WTC11 (cell line): ENCODE results near the gene LCE5A.

Experiments
- ATF2 ChIP-seq: sonication (generic); formaldehyde crosslinking; IDR thresholded peaks from 2 replicates; pipeline ENCODE4 v1.8.1; 2022; ENCODE audit warnings: low read depth, missing genetic modification reagents, borderline replicate concordance
- CREB1 ChIP-seq: sonication (generic); formaldehyde crosslinking; IDR thresholded peaks from 2 replicates; pipeline ENCODE4 v1.8.0; 2023; ENCODE audit warnings: mild to moderate bottlenecking, missing genetic modification reagents
- ELF4 ChIP-seq: sonication (generic); formaldehyde crosslinking; IDR thresholded peaks from 2 replicates; pipeline ENCODE4 v1.8.1; 2022; ENCODE audit warnings: low read depth, mild to moderate bottlenecking, moderate library complexity, missing genetic modification reagents
- EMX1 ChIP-seq: fragments of 250-450 bp; sonication (Bioruptor Pico); IDR thresholded peaks from 2 replicates; pipeline ENCODE4 v1.8.0; 2021; ENCODE audit warnings: mild to moderate bottlenecking
- FOXP1 ChIP-seq: sonication (generic); formaldehyde crosslinking; IDR thresholded peaks from 2 replicates; pipeline ENCODE4 v1.8.0; 2022; ENCODE audit warnings: missing genetic modification reagents, mild to moderate bottlenecking, moderate library complexity, borderline replicate concordance
- MLX ChIP-seq: sonication (generic); formaldehyde crosslinking; IDR thresholded peaks from 2 replicates; pipeline ENCODE4 v1.8.1; 2023; ENCODE audit warnings: mild to moderate bottlenecking, missing genetic modification reagents, moderate library complexity
- NFATC4 ChIP-seq: fragments of 250-450 bp; sonication (Bioruptor Pico); IDR thresholded peaks from 2 replicates; pipeline ENCODE4 v1.9.0; 2021; ENCODE audit warnings: mild to moderate bottlenecking
- SMAD3 ChIP-seq: sonication (generic); formaldehyde crosslinking; IDR thresholded peaks from 2 replicates; pipeline ENCODE4 v1.8.0; 2022; ENCODE audit warnings: missing genetic modification reagents, mild to moderate bottlenecking, borderline replicate concordance
- TEAD1 ChIP-seq: sonication (generic); formaldehyde crosslinking; IDR thresholded peaks from 2 replicates; pipeline ENCODE4 v1.8.0; 2022; ENCODE audit warnings: mild to moderate bottlenecking, missing genetic modification reagents
- ZBTB21 ChIP-seq: sonication (generic); formaldehyde crosslinking; IDR thresholded peaks from 2 replicates; pipeline ENCODE4 v1.8.1; 2023; ENCODE audit warnings: mild to moderate bottlenecking, missing genetic modification reagents, borderline replicate concordance
- ZNF671 ChIP-seq: fragments of 250-450 bp; sonication (Bioruptor Pico); IDR thresholded peaks from 2 replicates; pipeline ENCODE4 v1.8.0; 2021; ENCODE audit warnings: mild to moderate bottlenecking
- TF ChIP-seq, protein P1 (sequence below): fragments of 200-600 bp; IDR thresholded peaks from 2 replicates; pipeline ENCODE4 v1.8.0; 2022; ENCODE audit warnings: antibody characterized with exemption
- TF ChIP-seq, protein P2 (sequence below): sonication (generic); formaldehyde crosslinking; IDR thresholded peaks from 2 replicates; pipeline ENCODE4 v1.8.1; 2023; ENCODE audit warnings: mild to moderate bottlenecking, moderate library complexity, missing genetic modification reagents

- TF ChIP-seq, protein P1, sequence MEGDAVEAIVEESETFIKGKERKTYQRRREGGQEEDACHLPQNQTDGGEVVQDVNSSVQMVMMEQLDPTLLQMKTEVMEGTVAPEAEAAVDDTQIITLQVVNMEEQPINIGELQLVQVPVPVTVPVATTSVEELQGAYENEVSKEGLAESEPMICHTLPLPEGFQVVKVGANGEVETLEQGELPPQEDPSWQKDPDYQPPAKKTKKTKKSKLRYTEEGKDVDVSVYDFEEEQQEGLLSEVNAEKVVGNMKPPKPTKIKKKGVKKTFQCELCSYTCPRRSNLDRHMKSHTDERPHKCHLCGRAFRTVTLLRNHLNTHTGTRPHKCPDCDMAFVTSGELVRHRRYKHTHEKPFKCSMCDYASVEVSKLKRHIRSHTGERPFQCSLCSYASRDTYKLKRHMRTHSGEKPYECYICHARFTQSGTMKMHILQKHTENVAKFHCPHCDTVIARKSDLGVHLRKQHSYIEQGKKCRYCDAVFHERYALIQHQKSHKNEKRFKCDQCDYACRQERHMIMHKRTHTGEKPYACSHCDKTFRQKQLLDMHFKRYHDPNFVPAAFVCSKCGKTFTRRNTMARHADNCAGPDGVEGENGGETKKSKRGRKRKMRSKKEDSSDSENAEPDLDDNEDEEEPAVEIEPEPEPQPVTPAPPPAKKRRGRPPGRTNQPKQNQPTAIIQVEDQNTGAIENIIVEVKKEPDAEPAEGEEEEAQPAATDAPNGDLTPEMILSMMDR, result no peak
- TF ChIP-seq SMAD3 (CRISPR knock-in tag), result no peak
- TF ChIP-seq ATF2, result no peak
- no peak for TF ChIP-seq MLX
- TF ChIP-seq FOXP1, result no peak
- TF ChIP-seq TEAD1 (CRISPR knock-in tag), result no peak
- TF ChIP-seq ELF4 (CRISPR knock-in tag), result no peak
- no peak for TF ChIP-seq NFATC4 (CRISPR knock-in tag)
- no peak for TF ChIP-seq CREB1 (CRISPR knock-in tag)
- TF ChIP-seq EMX1 (CRISPR knock-in tag), result no peak
- no peak for TF ChIP-seq ZBTB21 (CRISPR knock-in tag)
- TF ChIP-seq, protein P2, sequence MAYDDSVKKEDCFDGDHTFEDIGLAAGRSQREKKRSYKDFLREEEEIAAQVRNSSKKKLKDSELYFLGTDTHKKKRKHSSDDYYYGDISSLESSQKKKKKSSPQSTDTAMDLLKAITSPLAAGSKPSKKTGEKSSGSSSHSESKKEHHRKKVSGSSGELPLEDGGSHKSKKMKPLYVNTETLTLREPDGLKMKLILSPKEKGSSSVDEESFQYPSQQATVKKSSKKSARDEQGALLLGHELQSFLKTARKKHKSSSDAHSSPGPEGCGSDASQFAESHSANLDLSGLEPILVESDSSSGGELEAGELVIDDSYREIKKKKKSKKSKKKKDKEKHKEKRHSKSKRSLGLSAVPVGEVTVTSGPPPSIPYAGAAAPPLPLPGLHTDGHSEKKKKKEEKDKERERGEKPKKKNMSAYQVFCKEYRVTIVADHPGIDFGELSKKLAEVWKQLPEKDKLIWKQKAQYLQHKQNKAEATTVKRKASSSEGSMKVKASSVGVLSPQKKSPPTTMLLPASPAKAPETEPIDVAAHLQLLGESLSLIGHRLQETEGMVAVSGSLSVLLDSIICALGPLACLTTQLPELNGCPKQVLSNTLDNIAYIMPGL (CRISPR knock-in tag), result no peak
- TF ChIP-seq ZNF671 (CRISPR knock-in tag), result no peak
Measured at GRCh38 chr1:152535774-152536173, 25.2 kb downstream of the LCE5A start.
